CD8-positive, alpha-beta memory T cell (primary cell): ENCODE data around the gene RREB1. TPM values are rescaled to one million over a fixed set of nuclear protein-coding genes. Genes with fewer than 3 reads are reported as not detected.

Experiments
- CTCF ChIA-PET: fragments of 350-600 bp; sonication (Branson Sonifier 250); formaldehyde crosslinking; loops from one replicate; lab custom pipeline; 2021; ENCODE audit warnings: antibody characterized with exemption; lab: Charles Lee
- POLR2A ChIA-PET: fragments of 350-600 bp; sonication (Branson Sonifier 250); formaldehyde crosslinking; loops from one replicate; lab custom pipeline; 2021; ENCODE audit warnings: antibody characterized with exemption; lab: Charles Lee
- DNase-seq, 5 donors: peaks; one replicate each; pipeline versions ENCODE4 v3.0.0 to v3.0.0-alpha.2; 2020 to 2022; ENCODE audit warnings: mixed read lengths in 1 of 5
- H3K27ac ChIP-seq: one replicate; pipeline ENCODE4 v1.7.0; 2013; ENCODE audit warnings: low read depth, mild to moderate bottlenecking, low read length, moderate library complexity
- H3K27me3 ChIP-seq: 2 replicates; pipeline ENCODE4 v1.7.0; 2013; ENCODE audit warnings: low read length, mild to moderate bottlenecking; ENCODE audit not compliant: insufficient read depth, poor library complexity, severe bottlenecking
- H3K36me3 ChIP-seq: 2 replicates; pipeline ENCODE4 v1.7.0; 2013; ENCODE audit warnings: mild to moderate bottlenecking, low read length, moderate library complexity; ENCODE audit not compliant: insufficient read depth
- H3K4me1 ChIP-seq: 2 replicates; pipeline ENCODE4 v1.7.0; 2013; ENCODE audit warnings: mild to moderate bottlenecking, low read length, moderate library complexity; ENCODE audit not compliant: insufficient read depth
- H3K4me3 ChIP-seq: 2 replicates; pipeline ENCODE4 v1.7.0; 2013; ENCODE audit warnings: mild to moderate bottlenecking, low read length
- H3K9me3 ChIP-seq: 2 replicates; pipeline ENCODE4 v1.7.0; 2013; ENCODE audit warnings: mild to moderate bottlenecking, low read length
- H3K27ac Mint-ChIP-seq, 8 donors: one replicate each; pipeline ENCODE4 v1.8.0; 2020 to 2021; ENCODE audit warnings: mixed read lengths in 8 of 8, mild to moderate bottlenecking in 6 of 8, inconsistent platforms in 3 of 8, moderate library complexity in 3 of 8
- H3K27me3 Mint-ChIP-seq, 2 donors: one replicate each; pipeline ENCODE4 v1.8.0; 2020 to 2021; ENCODE audit warnings: mixed read lengths in 2 of 2, mild to moderate bottlenecking in 1 of 2, moderate library complexity in 1 of 2
- H3K36me3 Mint-ChIP-seq, 3 donors: one replicate each; pipeline ENCODE4 v1.8.0; 2020 to 2021; ENCODE audit warnings: mixed read lengths in 3 of 3, inconsistent platforms in 1 of 3, mild to moderate bottlenecking in 1 of 3
- H3K4me1 Mint-ChIP-seq, 3 donors: one replicate each; pipeline ENCODE4 v1.8.0; 2020 to 2021; ENCODE audit warnings: mixed read lengths in 3 of 3, inconsistent platforms in 1 of 3, mild to moderate bottlenecking in 1 of 3
- H3K4me3 Mint-ChIP-seq, 7 donors: one replicate each; pipeline ENCODE4 v1.8.0; 2020 to 2021; ENCODE audit warnings: mixed read lengths in 7 of 7, mild to moderate bottlenecking in 6 of 7, moderate library complexity in 4 of 7, inconsistent platforms in 2 of 7
- H3K9me3 Mint-ChIP-seq, 5 donors: one replicate each; pipeline ENCODE4 v1.8.0; 2020 to 2022; ENCODE audit warnings: mixed read lengths in 5 of 5, mild to moderate bottlenecking in 3 of 5, moderate library complexity in 2 of 5, inconsistent platforms in 1 of 5
- polyA plus RNA-seq: library from polyadenylated mRNA; unstranded; fragments of 300-500 nt; fragmentation: Illumina TruSeq; gene quantifications from one replicate; pipeline ENCODE4 v1.2.3, GENCODE V29; 2021
- total RNA-seq, 2 experiments: library from RNA; stranded (reverse); gene quantifications; one replicate each; pipeline ENCODE4 v1.2.3, GENCODE V29; 2021

Gene RREB1
- total and polyA plus RNA-seq, 3 experiments from 2014 or later = 8.5 to 18.7 (median 17.7) TPM

DNA sequence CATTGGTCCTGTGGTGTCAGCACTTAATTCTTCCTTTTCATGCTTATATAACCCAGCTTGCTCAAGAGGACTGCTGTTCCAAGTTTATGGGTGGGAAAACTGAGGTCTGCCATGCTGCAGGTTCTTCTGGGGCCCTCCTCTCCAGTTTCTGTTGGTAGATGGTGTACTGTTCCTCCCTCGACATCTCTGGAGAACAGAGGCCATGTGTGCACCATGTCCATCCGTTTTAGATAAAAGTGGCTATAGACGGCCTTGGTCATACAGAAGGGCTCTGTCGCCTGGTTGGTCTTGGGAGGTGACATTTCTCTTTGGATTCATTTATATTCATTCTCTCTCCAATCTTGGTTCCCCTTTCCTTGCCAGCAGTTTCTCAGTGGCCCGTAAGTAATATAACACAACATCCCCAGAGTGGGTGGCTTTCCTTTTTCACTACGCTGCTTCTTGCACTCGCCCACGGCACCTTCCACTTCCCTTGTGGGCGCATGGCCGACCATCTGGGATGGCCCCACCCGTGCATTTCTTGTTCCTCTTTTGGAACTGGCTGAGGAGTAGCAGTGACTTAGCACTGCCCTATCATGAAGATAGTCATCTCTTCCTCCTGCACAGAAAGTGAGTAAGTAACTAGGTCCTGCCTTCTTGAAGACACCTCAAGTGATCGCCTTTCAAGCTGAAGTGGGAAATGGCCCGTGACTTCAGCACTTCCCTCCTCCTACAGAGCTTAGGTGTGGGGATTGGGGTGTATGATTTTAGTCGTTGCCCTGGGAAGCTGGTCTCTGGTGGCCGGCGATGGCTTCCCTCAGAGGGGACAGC is 94.2 kb downstream of the RREB1 start:
- CTCF ChIA-PET = no interaction called here
- H3K27ac ChIP-seq = peak overlapping the region; percentile 70
- no peaks in the 10 kb centered on the region for H3K27me3 Mint-ChIP-seq
- POLR2A ChIA-PET = no interaction called here
- H3K36me3 ChIP-seq = peaks cover 12% of the 10 kb centered on the region
- no peak for DNase-seq
- no peaks in the 10 kb centered on the region for H3K27me3 ChIP-seq
- H3K9me3 Mint-ChIP-seq = no peaks in the 10 kb centered on the region
- H3K36me3 Mint-ChIP-seq = peaks cover 0 to 80% (median 11%) of the 10 kb centered on the region in 3 donors
- peaks cover 3% of the 10 kb centered on the region for H3K4me1 ChIP-seq
- peak overlapping the region in 2 of 8 donors; percentile 33 to 84 for H3K27ac Mint-ChIP-seq
- no peaks in the 10 kb centered on the region for H3K9me3 ChIP-seq
- H3K4me1 Mint-ChIP-seq = peaks cover 6 to 36% (median 14%) of the 10 kb centered on the region in 3 donors
- no peak overlapping the region for H3K4me3 ChIP-seq
- H3K4me3 Mint-ChIP-seq = no peak overlapping the region

DNA sequence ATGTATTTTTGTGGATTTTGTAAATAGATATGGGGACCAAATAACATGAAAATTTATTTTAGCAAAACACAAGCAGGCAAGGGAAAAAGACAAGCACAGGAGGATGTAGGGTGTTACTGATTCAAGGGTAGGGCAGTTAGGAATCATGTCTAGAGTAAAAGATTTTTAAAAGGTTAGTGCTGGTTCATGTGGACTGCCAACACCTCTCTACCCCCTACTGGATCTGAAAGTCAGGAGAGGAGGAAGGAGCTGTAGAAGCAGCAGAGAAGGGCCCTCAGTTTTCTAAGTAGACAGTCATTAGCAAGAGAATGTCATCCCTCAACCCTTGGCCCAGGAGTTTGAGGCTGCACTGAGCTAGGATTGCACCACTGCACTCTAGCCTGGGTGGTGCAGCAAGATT is 95.2 kb downstream of the RREB1 start:
- CTCF ChIA-PET = interaction anchor here (0.6 kb wide), 1 partner anchor 234 kb away, joined by 3 read pairs; no protein-coding TSS in a partner anchor
- Mint-ChIP-seq H3K4me1 (peaks cover 9 to 38% (median 14%) of the 10 kb centered on the region in 3 donors), H3K36me3 (peaks cover 0 to 77% (median 11%) of the 10 kb centered on the region in 3 donors), H3K27me3 (no peaks in the 10 kb centered on the region), H3K27ac (peak overlapping the region in 2 of 8 donors; percentile 22 to 59), H3K4me3 (no peak overlapping the region), H3K9me3 (no peaks in the 10 kb centered on the region)
- no peak for DNase-seq
- no peaks in the 10 kb centered on the region for H3K9me3 ChIP-seq
- peaks cover 12% of the 10 kb centered on the region for H3K36me3 ChIP-seq
- no peaks in the 10 kb centered on the region for H3K4me1 ChIP-seq
- no peak overlapping the region for H3K4me3 ChIP-seq
- H3K27me3 ChIP-seq = no peaks in the 10 kb centered on the region
- POLR2A ChIA-PET = no interaction called here
- peak overlapping the region; percentile 70 for H3K27ac ChIP-seq

DNA sequence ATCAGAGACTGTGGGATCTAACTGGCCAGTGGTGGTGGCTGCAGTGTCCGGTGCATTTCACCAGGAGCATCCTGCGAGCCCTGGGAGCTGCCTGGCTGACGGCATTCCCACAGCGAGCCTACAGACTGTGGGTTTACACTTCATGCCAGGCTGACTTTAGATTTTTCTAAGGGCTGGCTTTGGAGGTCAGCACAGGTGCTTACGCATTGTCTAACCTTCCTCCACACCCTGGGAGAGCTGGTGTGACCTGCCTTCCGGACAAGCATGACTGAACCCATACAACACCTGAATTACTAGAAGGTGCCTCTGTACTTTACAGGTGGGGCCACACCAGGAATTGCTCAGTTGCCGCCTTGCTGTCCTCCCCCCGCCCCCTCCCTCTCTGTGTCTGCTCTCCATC is 96.2 kb downstream of the RREB1 start:
- no peak for DNase-seq
- Histone ChIP-seq H3K27me3 (no peaks in the 10 kb centered on the region), H3K27ac (no peak overlapping the region), H3K4me3 (no peak overlapping the region), H3K4me1 (no peaks in the 10 kb centered on the region), H3K9me3 (no peaks in the 10 kb centered on the region), H3K36me3 (peaks cover 12% of the 10 kb centered on the region)
- no peaks in the 10 kb centered on the region for H3K27me3 Mint-ChIP-seq
- no peaks in the 10 kb centered on the region for H3K9me3 Mint-ChIP-seq
- peaks cover 0 to 75% (median 11%) of the 10 kb centered on the region in 3 donors for H3K36me3 Mint-ChIP-seq
- CTCF ChIA-PET = no interaction called here
- H3K4me1 Mint-ChIP-seq = peaks cover 9 to 36% (median 13%) of the 10 kb centered on the region in 3 donors
- peak overlapping the region in 1 of 8 donors; percentile 3 for H3K27ac Mint-ChIP-seq
- no peak overlapping the region for H3K4me3 Mint-ChIP-seq
- POLR2A ChIA-PET = no interaction called here

DNA sequence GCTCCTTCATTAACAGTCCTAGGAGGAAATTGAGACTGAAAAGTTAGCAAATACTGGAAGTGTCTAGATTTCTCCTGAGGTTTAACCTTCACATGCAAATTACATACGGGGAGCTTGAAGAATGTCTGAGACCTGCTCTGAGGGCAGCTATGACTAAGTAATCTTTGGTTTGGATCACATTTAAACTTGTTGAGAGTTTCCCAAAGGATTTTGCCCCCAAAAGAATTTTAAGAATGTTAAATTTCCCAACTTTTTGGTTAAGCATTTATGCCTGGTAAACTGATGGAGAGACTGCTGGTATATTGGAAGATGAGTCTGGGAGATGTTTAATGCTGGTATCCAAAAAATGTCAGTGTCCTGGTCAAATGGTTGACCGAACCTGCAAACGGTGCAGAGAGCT is 97.0 kb downstream of the RREB1 start:
- H3K4me3 Mint-ChIP-seq = no peak overlapping the region
- peaks cover 0 to 70% (median 11%) of the 10 kb centered on the region in 3 donors for H3K36me3 Mint-ChIP-seq
- Histone ChIP-seq H3K4me3 (no peak overlapping the region), H3K27ac (no peak overlapping the region), H3K9me3 (no peaks in the 10 kb centered on the region), H3K36me3 (peaks cover 12% of the 10 kb centered on the region), H3K4me1 (no peaks in the 10 kb centered on the region), H3K27me3 (no peaks in the 10 kb centered on the region)
- POLR2A ChIA-PET = interaction anchor here (0.6 kb wide), 1 partner anchor 506 kb away, joined by 3 read pairs; no protein-coding TSS in a partner anchor
- H3K4me1 Mint-ChIP-seq = peaks cover 9 to 29% (median 11%) of the 10 kb centered on the region in 3 donors
- H3K27me3 Mint-ChIP-seq = no peaks in the 10 kb centered on the region
- peak overlapping the region in 2 of 8 donors; percentile 10 to 22 for H3K27ac Mint-ChIP-seq
- DNase-seq = no peak
- CTCF ChIA-PET = interaction anchor here (0.8 kb wide), 1 partner anchor 30 kb away, joined by 3 read pairs; no protein-coding TSS in a partner anchor
- H3K9me3 Mint-ChIP-seq = no peaks in the 10 kb centered on the region

DNA sequence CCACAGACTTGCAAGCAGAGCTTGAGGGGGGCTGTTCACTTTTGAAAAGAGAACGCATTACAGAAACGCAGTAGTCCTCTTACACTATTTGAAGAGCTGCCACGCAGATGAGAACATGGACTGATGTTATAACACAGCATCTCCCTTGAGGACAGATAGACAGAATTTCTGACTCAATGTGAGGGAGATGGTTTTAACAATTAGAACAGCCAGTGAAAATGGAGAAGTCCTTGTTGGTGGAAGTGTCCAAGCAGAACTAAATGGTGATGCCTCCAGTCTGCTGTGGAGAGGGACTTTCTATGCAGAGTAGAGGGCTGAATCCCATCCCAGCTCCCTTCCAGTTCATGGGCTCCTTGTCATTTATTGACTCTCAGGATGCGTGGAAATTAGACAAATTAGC is 100.0 kb downstream of the RREB1 start:
- Histone ChIP-seq H3K27me3 (no peaks in the 10 kb centered on the region), H3K9me3 (no peaks in the 10 kb centered on the region), H3K4me3 (no peak overlapping the region), H3K36me3 (peaks cover 17% of the 10 kb centered on the region), H3K27ac (no peak overlapping the region), H3K4me1 (no peaks in the 10 kb centered on the region)
- Mint-ChIP-seq H3K4me1 (peaks cover 6 to 17% (median 9%) of the 10 kb centered on the region in 3 donors), H3K27me3 (no peaks in the 10 kb centered on the region), H3K9me3 (no peaks in the 10 kb centered on the region), H3K27ac (peak overlapping the region in 1 of 8 donors; percentile 77), H3K36me3 (peaks cover 4 to 74% (median 17%) of the 10 kb centered on the region in 3 donors), H3K4me3 (no peak overlapping the region)
- DNase-seq = no peak
- CTCF ChIA-PET = no interaction called here
- POLR2A ChIA-PET = interaction anchor here (0.5 kb wide), 1 partner anchor 10 kb away, joined by 3 read pairs; no protein-coding TSS in a partner anchor

DNA sequence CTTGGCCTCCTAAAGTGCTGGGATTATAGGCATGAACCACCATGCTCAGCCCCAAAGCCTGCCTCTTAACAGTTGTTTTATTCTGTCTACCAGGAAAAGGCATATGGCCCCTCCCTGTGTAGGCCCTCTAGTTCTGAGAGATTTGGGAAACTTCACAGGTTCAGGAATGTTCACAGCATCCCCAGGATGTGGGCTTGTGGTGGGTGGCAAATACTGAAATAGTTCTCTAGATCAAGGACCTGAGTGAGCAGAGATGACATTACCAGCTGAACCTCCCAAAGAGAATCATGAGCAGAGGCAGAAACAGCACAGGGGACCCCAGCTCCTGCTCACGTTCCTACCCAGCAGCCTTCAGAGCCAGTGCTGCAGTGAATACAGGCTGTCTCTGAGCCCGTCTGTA is 105.7 kb downstream of the RREB1 start:
- Mint-ChIP-seq H3K4me3 (no peak overlapping the region), H3K9me3 (no peaks in the 10 kb centered on the region), H3K27me3 (no peaks in the 10 kb centered on the region), H3K36me3 (peaks cover 7 to 85% (median 16%) of the 10 kb centered on the region in 3 donors), H3K4me1 (peaks cover 0 to 6% (median 0%) of the 10 kb centered on the region in 3 donors), H3K27ac (peak overlapping the region in 2 of 8 donors; percentile 38)
- H3K27ac ChIP-seq = no peak overlapping the region
- H3K9me3 ChIP-seq = no peaks in the 10 kb centered on the region
- no peaks in the 10 kb centered on the region for H3K27me3 ChIP-seq
- no peaks in the 10 kb centered on the region for H3K4me1 ChIP-seq
- CTCF ChIA-PET = no interaction called here
- POLR2A ChIA-PET = no interaction called here
- H3K4me3 ChIP-seq = no peak overlapping the region
- H3K36me3 ChIP-seq = peaks cover 21% of the 10 kb centered on the region
- DNase-seq = no peak

DNA sequence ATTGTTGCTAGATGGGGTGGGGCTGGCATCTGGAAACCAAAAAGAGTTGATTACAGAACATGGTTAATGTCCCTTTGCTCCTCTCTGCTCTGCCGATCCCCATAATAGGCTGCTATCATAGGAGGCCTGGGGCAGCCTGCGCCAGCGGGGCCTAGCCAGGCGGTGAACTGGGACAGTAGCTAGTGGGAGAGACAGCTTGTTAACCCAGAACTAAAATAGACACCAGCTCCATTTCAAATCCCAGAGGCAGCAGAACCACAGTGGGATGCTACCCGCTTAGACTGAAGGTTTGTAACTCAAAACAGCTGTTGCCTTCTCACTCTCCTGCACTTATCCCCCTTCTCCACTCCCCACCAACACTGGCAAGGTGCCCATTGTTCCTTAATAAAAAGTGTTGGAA is 106.7 kb downstream of the RREB1 start:
- Histone ChIP-seq H3K27me3 (no peaks in the 10 kb centered on the region), H3K9me3 (no peaks in the 10 kb centered on the region), H3K4me1 (no peaks in the 10 kb centered on the region), H3K27ac (no peak overlapping the region), H3K36me3 (peaks cover 21% of the 10 kb centered on the region), H3K4me3 (no peak overlapping the region)
- peaks cover 0 to 6% (median 0%) of the 10 kb centered on the region in 3 donors for H3K4me1 Mint-ChIP-seq
- peaks cover 7 to 88% (median 18%) of the 10 kb centered on the region in 3 donors for H3K36me3 Mint-ChIP-seq
- H3K4me3 Mint-ChIP-seq = no peak overlapping the region
- H3K27me3 Mint-ChIP-seq = no peaks in the 10 kb centered on the region
- H3K27ac Mint-ChIP-seq = peak overlapping the region in 2 of 8 donors; percentile 33 to 46
- no peak for DNase-seq
- POLR2A ChIA-PET = no interaction called here
- CTCF ChIA-PET = no interaction called here
- no peaks in the 10 kb centered on the region for H3K9me3 Mint-ChIP-seq

DNA sequence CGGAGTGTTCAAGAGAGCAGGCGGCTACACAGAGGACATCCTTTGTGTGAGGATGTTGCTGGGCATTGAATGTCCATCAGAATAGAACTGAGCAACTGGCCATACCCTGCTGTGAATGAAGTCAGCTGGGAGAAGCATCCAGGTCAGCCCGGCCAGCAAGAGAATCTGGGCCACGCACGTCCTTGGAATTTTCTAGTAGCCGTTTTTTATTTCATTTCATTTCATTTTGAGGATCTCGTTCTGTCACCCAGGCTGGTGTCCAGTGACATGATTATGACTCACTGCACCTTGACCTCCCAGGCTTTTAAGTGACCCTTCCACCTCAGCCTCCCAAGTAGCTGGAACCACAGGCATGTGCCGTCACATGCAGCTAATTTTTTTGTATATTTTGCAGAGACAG is 107.4 kb downstream of the RREB1 start:
- Mint-ChIP-seq H3K36me3 (peaks cover 7 to 89% (median 19%) of the 10 kb centered on the region in 3 donors), H3K9me3 (no peaks in the 10 kb centered on the region), H3K4me3 (no peak overlapping the region), H3K27me3 (no peaks in the 10 kb centered on the region), H3K27ac (no peak overlapping the region), H3K4me1 (peaks cover 0 to 6% (median 0%) of the 10 kb centered on the region in 3 donors)
- no peaks in the 10 kb centered on the region for H3K9me3 ChIP-seq
- ChIA-PET CTCF (no interaction called here), POLR2A (no interaction called here)
- H3K27ac ChIP-seq = no peak overlapping the region
- no peak overlapping the region for H3K4me3 ChIP-seq
- peaks cover 21% of the 10 kb centered on the region for H3K36me3 ChIP-seq
- H3K27me3 ChIP-seq = no peaks in the 10 kb centered on the region
- H3K4me1 ChIP-seq = no peaks in the 10 kb centered on the region
- DNase-seq = no peak
